ENCODE data around the gene LMBRD1. TPM values are rescaled to one million over a fixed set of nuclear protein-coding genes. Genes with fewer than 3 reads are reported as not detected.

Gene LMBRD1
- polyA plus RNA-seq, 1 of the 3 experiments (the other 2 are of a cell fraction), result 6.5 TPM

DNA sequence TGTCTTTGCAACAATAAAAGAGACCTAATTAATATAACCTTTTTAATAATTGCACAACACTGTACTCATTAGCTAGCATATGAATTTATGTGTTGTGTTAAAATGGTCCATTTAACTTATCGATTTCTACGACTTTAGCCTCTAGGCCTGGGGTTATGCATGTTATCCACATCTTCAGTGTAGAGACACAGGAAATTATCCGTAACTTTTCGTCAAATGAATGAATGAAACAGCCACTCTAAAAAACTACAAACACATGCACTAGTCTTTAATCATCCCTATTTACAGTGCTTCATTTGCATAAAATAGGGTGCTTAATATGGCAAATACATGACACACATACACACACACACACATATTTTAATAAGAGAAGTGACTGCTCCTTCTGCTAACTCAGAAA lies 22.3 kb upstream of the LMBRD1 start:
- Histone ChIP-seq H3K4me1 (ENCODE audit: control insufficient read depth in 1 of 2, insufficient read depth in 2 of 2, low read depth in 1 of 2, low read length in 1 of 2) (no peaks in the 10 kb centered on the region; a peak in 1 of 4 replicates), H3K4me3 (ENCODE audit: low read depth in 2 of 2, low read length in 1 of 2) (no peak overlapping the region), H3K36me3 (replicated peaks in 1 of 2; ENCODE audit: control insufficient read depth in 1 of 2, insufficient read depth in 2 of 2, low read length in 1 of 2) (no peaks in the 10 kb centered on the region), H3K9me2 (no peaks in the 10 kb centered on the region), H3K4me2 (no peak overlapping the region), H3K27me3 (ENCODE audit: insufficient read depth) (no peaks in the 10 kb centered on the region), H3F3A (replicated peaks; ENCODE audit: insufficient read depth) (no peaks in the 10 kb centered on the region), H3K79me2 (ENCODE audit: insufficient read depth) (no peaks in the 10 kb centered on the region), H3K27ac (ENCODE audit: low read depth in 2 of 2, low read length in 1 of 2) (no peak overlapping the region), H3K9me3 (no peaks in the 10 kb centered on the region), H3K9ac (no peak overlapping the region), H4K20me1 (ENCODE audit: insufficient read depth) (no peaks in the 10 kb centered on the region), H2AFZ (ENCODE audit: low read depth) (no peak overlapping the region)
- ChIA-PET CTCF (interaction anchor here (1.3 kb wide), 1 partner anchor 23 kb away, joined by 4 read pairs; no protein-coding TSS in a partner anchor), POLR2A (no interaction called here)
- TF ChIP-seq CTCF (IDR thresholded peaks at IDR 0.05) (no peak), GATA2 (CRISPR knock-in tag; IDR thresholded peaks at IDR 0.05) (no peak)
- no peak for DNase-seq
- 98% methylated on average over 4 of the region's 4 CpGs for WGBS (ENCODE audit: low lambda C conversion rate)

DNA sequence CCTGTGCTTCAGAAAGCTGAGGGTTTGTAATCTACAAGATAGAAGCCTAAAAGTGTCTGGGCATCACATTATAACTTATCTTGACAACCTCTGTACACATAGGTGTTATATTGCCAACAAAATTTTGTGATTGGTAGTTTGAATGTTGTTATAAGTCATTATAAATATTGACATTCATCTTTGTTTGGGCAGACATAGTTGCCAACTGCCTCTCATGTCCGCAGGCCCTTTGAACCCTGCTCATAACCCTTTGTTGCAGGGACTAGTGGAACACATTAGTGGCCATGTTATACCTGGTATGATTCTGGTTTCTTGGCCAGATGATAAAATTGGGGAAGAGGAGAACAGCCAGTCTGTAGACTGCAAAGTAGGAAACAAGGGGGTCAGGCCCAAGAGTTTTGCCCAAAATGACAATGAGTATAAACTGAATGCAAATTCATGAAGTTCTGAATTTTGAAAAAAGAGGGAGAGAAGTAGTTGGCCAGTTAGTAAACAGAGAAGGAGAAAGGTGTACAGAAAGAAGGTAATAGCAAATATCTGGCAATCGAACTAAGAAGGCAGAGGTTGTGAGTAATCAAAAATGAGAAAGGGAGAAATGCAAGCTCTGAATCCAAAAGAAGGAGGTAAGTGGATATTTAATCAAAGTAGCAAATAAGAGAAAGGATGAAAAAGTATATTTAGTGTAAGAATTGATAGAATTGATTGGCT lies 21.6 kb upstream of the LMBRD1 start:
- Histone ChIP-seq H3K9me2 (no peaks in the 10 kb centered on the region), H3F3A (replicated peaks; ENCODE audit: insufficient read depth) (no peaks in the 10 kb centered on the region), H3K27ac (ENCODE audit: low read depth in 2 of 2, low read length in 1 of 2) (no peak overlapping the region), H3K9ac (no peak overlapping the region), H4K20me1 (ENCODE audit: insufficient read depth) (no peaks in the 10 kb centered on the region), H3K9me3 (no peaks in the 10 kb centered on the region), H3K4me3 (ENCODE audit: low read depth in 2 of 2, low read length in 1 of 2) (no peak overlapping the region), H2AFZ (ENCODE audit: low read depth) (no peak overlapping the region), H3K36me3 (replicated peaks in 1 of 2; ENCODE audit: control insufficient read depth in 1 of 2, insufficient read depth in 2 of 2, low read length in 1 of 2) (no peaks in the 10 kb centered on the region), H3K27me3 (ENCODE audit: insufficient read depth) (no peaks in the 10 kb centered on the region), H3K4me2 (no peak overlapping the region), H3K4me1 (ENCODE audit: control insufficient read depth in 1 of 2, insufficient read depth in 2 of 2, low read depth in 1 of 2, low read length in 1 of 2) (no peaks in the 10 kb centered on the region; a peak in 1 of 4 replicates), H3K79me2 (ENCODE audit: insufficient read depth) (no peaks in the 10 kb centered on the region)
- ChIA-PET CTCF (no interaction called here), POLR2A (no interaction called here)
- 86% methylated on average over 2 of the region's 2 CpGs for WGBS (ENCODE audit: low lambda C conversion rate)
- no peak for DNase-seq
- TF ChIP-seq NRF1 (IDR thresholded peaks at IDR 0.05; ENCODE audit: low read depth, low read length) (no peak), RAD21 (IDR thresholded peaks at IDR 0.05; ENCODE audit: low read length) (no peak), TEAD4 (IDR thresholded peaks at IDR 0.05; ENCODE audit: borderline replicate concordance, insufficient read depth) (no peak), CTCF (IDR thresholded peaks at IDR 0.05) (no peak), USF1 (IDR thresholded peaks at IDR 0.05; ENCODE audit: borderline replicate concordance, low read depth) (no peak), RCOR1 (IDR thresholded peaks at IDR 0.05; ENCODE audit: low read length) (no peak), SIN3A (IDR thresholded peaks at IDR 0.05; ENCODE audit: borderline replicate concordance, low read depth, low read length) (no peak)
- TF ChIP-seq, protein P1, sequence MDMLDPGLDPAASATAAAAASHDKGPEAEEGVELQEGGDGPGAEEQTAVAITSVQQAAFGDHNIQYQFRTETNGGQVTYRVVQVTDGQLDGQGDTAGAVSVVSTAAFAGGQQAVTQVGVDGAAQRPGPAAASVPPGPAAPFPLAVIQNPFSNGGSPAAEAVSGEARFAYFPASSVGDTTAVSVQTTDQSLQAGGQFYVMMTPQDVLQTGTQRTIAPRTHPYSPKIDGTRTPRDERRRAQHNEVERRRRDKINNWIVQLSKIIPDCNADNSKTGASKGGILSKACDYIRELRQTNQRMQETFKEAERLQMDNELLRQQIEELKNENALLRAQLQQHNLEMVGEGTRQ (IDR thresholded peaks at IDR 0.05; ENCODE audit: borderline replicate concordance, low read depth, low read length), result no peak
